NT2/D1 (cell line): Measurements from ENCODE around the gene SLC6A12.

Experiments used
- YY1 ChIP-seq: IDR thresholded peaks from 2 replicates; pipeline ENCODE4 v1.6.1; 2011; ENCODE audit not compliant: insufficient read length, insufficient read depth
- ZNF274 ChIP-seq: IDR thresholded peaks from 2 replicates; pipeline ENCODE4 v1.6.1; 2011; ENCODE audit warnings: mild to moderate bottlenecking, low read depth, low read length

GRCh38 chr12:254912-255311, 41.0 kb upstream of the SLC6A12 start:
- TF ChIP-seq ZNF274 (no peak), YY1 (no peak)
